ENCODE results near the gene SLC17A3.

SLC17A3 gene

GRCh38 chr6:25916330-25916729 lies 42.3 kb upstream of the SLC17A3 start:
- no peak for TF ChIP-seq CTCF (IDR thresholded peaks at IDR 0.05)
- DNase-seq (ENCODE audit: low spot score), result no peak
- no peak overlapping the region for H3K27ac ChIP-seq
- no peak overlapping the region for H3K4me3 ChIP-seq

GRCh38 chr6:25913741-25914140 lies 39.7 kb upstream of the SLC17A3 start:
- Histone ChIP-seq H3K27ac (no peak overlapping the region), H3K4me3 (no peak overlapping the region)
- DNase-seq (ENCODE audit: low spot score), result no peak
- TF ChIP-seq CTCF (IDR thresholded peaks at IDR 0.05), result no peak

- DNase-seq (ENCODE audit: low spot score), result no peak
- no peak for TF ChIP-seq CTCF (IDR thresholded peaks at IDR 0.05)
- H3K27ac ChIP-seq, result no peak overlapping the region
- no peak overlapping the region for H3K4me3 ChIP-seq
These were observed 37.3 kb upstream of the SLC17A3 start for GRCh38 chr6:25911351-25911750.

GRCh38 chr6:25907475-25908014 lies 33.5 kb upstream of the SLC17A3 start:
- no peak for TF ChIP-seq CTCF (IDR thresholded peaks at IDR 0.05)
- no peak overlapping the region for H3K4me3 ChIP-seq
- no peak overlapping the region for H3K27ac ChIP-seq
- DNase-seq (ENCODE audit: low spot score), result no peak

GRCh38 chr6:25903467-25904099 lies 29.5 kb upstream of the SLC17A3 start:
- DNase-seq (ENCODE audit: low spot score), result no peak
- no peak overlapping the region for H3K4me3 ChIP-seq
- no peak for TF ChIP-seq CTCF (IDR thresholded peaks at IDR 0.05)
- no peak overlapping the region for H3K27ac ChIP-seq

- no peak for DNase-seq (ENCODE audit: low spot score)
- TF ChIP-seq CTCF (IDR thresholded peaks at IDR 0.05), result no peak
- Histone ChIP-seq H3K27ac (no peak overlapping the region), H3K4me3 (no peak overlapping the region)
These were observed 28.0 kb upstream of the SLC17A3 start for GRCh38 chr6:25902071-25902470.

- Histone ChIP-seq H3K4me3 (no peak overlapping the region), H3K27ac (no peak overlapping the region)
- no peak for DNase-seq (ENCODE audit: low spot score)
- TF ChIP-seq CTCF (IDR thresholded peaks at IDR 0.05), result no peak
These were observed 26.8 kb upstream of the SLC17A3 start for GRCh38 chr6:25900843-25901242.
